DMS79 treated with DMSO at 0.1 percent for 48 hours (cell line): ENCODE data around the gene EPOP.
A peak's percentile ranks its signal among the peaks of the same experiment; 100 is the strongest.

Experiments
- DNase-seq: peaks from one replicate; lab custom pipeline; 2025; lab: John Stamatoyannopoulos, UW

The EPOP gene

DNA sequence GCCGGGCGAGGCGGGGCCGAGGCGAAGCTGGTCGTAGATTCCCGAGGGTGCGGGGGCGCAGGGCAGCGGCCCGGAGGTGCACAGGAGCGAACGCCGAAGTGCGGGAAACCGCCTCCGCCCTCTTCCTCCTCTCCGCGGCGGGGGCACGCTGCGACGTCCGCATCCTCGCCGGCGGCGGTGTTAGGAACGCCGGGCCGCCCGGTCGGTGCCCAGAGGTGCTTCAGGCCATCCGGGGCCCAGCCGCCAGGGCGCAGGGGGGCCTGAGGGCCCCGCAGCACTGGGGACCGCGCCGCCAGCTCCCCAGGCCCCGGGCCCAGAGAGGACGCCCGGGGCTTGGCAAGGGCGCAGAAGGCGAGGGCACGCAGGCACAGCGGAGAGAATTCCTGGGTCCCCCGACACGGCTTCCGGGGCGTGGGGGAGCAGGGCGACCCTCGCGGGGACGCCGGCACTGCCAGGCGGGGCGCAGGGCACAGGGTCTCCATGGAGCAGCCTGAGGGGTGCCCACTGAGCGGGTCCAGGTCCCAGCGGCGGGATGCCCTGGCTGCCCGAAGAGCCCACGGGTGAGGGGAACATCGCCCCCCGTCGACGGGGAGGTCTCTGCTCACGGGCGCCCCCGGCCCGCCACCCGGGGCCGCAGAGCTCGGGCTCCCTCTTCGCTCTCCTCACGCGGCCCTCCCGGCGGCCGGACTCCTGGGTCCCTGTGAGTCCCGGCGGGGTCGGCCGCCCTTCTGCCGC lies 576 bp downstream of the EPOP start:
- no peak for DNase-seq

DNA sequence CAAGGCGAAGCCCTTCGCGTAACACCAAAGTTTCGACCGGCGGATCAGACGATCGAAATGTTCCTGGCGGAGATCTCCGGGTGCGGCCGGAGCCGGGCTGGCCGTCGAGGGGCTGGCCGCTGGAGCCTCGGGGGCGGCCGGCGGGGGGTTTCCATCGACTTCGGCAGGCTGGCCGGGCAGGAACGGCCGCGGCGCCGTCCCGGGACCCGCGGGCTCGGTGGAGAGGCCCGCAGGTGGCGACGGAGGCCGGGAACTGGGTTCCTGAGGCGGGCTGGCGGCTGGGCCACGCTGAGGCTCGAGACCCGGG lies 1.1 kb downstream of the EPOP start:
- DNase-seq = no peak

GRCh38 chr17:38672788-38673706 lies 1.7 kb downstream of the EPOP start:
- DNase-seq = no peak

DNA sequence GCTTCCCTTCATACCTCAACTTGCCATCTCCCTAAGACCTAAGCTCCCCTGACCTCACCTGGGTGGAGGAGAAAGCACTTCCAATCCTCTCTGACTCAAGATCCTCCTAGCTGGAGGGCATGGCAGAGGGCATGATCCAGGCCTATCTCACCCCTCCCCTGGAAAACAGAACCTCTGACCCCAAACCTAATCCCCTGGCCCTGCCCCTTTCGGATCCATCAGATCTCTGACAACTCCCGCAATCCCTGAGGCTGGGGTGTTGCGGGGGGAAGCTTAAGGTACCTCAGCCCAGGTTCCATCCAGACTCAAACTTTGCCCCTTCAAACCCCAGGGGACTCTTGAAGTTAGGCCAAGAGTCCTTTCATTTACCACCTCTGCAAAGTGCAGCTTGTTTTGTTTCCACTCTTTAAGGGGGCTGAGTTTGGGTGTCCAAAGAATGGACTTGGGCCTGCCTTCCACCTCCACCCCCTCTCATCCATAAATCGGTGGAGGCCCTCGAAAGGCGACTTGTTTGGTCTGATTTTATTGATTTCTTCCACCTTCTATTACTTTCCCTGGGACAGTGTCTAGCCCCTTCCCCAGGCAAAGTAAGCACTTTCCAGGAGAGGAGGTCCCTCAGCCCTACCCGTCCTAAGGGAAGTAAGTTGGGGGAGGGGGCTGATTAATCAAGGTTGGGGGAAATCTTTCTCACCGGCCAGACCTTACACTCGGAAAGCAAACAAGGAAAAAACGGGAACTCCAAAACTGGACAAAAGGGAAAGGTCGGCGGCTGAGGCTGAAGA lies 2.6 kb downstream of the EPOP start:
- DNase-seq = no peak

- no peak for DNase-seq
Measured at GRCh38 chr17:38669520-38669919, 5.2 kb downstream of the EPOP start.

DNA sequence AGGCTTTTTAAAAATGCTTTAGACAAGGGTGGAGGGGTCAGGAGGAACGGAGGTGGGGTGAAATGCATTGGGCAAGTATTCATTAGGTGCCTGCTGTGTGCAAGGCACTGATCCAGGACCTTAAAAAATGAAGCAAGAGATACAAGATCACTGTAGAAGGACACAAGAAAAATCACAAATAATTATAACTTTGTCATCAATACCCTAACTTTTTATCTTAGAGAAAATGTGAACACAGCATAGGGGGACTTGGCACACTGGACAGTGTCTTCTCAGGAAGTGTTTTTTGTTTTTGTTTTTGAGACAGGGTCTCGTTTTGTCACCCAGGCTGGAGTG lies 7.0 kb downstream of the EPOP start:
- DNase-seq = no peak

- peak; percentile 61 for DNase-seq
Measured at GRCh38 chr17:38667099-38667786, 7.5 kb downstream of the EPOP start.

DNA sequence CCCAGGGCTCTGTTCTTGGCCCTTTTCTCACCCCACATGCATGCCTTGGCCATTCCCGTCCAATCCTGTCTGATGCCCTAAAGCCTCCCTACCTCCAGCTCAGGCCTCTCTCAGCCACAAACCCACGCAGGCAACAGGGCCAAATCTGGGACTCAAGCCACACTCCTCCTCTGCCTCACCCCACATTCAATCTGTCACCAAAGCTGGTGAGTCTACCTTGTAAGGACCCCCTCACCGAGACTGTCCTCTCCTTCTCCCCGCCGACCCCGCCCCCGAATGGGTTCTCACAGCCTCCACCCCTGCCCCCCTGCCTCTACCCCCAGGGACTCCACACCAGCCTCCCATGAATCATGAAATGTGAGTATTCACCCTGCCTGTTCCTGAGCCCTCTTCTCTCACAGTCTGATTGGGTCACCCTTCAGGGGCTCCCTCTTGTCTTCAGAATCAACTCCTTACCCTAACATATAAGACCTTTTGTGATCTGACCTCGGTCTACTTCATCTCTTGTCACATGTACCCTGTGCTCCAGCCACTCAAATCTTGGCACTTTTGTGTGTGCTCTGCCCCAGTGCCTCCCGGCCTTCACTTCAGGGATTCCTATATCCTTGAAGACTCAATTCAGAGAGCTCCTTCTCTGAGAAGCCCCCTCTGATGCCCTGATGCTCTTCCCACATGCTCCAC lies 10.7 kb downstream of the EPOP start:
- DNase-seq = no peak

- DNase-seq = peak; percentile 72
Measured at GRCh38 chr17:38663125-38663751, 11.5 kb downstream of the EPOP start.

GRCh38 chr17:38660097-38661025 lies 14.4 kb downstream of the EPOP start:
- DNase-seq = peak; percentile 24

DNA sequence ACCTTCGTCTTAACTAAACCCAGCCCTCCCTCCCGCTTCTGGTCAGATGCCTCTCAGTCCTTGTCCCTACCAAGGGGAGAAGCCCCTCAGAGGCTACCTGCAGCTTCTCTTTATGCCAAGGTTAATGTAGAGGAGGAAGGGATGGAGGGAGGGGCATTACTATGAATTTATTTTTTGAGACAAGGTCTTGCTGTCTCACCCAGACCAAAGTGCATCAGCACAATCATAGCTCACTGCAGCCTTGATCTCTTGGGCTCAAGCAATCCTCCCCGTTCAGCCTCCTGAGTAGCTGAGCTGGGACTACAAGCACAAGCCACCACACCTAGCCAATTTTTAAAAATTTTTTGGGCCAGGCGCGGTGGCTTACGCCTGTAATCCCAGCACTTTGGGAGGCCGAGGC lies 15.3 kb downstream of the EPOP start:
- DNase-seq = no peak

DNA sequence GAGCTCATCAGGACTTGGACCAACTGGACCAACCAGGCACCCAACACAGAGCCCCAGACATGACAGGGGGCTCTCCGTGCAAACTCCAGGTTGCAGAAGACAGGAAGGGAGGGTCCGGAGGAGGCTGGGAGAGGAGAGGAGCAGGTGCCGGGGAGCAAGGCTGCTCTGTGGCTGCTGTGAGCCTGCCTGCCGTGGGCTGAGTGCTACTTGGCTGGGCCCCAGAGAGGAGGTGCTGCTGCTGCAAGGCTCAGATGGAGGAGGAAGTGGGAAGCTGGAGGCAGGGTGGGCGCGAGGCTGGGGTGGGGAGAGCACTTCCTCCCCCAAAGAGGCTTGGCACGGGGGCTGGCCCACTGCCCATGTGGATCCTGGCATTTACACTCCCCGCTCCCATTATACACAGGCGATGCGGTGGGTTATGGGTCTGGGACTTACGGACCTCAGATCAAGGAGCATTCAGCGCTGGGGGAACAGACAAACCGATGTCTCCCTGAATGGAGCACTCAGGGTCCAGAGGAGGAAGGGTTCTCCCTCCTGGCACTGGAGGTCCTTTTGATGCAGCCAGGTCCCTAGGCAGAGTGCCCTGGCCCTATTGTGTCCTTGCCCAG lies 15.9 kb downstream of the EPOP start:
- peak; percentile 33 for DNase-seq

GRCh38 chr17:38657824-38658740 lies 16.7 kb downstream of the EPOP start:
- DNase-seq = no peak

- no peak for DNase-seq
Measured at GRCh38 chr17:38656959-38657823, 17.6 kb downstream of the EPOP start.

DNA sequence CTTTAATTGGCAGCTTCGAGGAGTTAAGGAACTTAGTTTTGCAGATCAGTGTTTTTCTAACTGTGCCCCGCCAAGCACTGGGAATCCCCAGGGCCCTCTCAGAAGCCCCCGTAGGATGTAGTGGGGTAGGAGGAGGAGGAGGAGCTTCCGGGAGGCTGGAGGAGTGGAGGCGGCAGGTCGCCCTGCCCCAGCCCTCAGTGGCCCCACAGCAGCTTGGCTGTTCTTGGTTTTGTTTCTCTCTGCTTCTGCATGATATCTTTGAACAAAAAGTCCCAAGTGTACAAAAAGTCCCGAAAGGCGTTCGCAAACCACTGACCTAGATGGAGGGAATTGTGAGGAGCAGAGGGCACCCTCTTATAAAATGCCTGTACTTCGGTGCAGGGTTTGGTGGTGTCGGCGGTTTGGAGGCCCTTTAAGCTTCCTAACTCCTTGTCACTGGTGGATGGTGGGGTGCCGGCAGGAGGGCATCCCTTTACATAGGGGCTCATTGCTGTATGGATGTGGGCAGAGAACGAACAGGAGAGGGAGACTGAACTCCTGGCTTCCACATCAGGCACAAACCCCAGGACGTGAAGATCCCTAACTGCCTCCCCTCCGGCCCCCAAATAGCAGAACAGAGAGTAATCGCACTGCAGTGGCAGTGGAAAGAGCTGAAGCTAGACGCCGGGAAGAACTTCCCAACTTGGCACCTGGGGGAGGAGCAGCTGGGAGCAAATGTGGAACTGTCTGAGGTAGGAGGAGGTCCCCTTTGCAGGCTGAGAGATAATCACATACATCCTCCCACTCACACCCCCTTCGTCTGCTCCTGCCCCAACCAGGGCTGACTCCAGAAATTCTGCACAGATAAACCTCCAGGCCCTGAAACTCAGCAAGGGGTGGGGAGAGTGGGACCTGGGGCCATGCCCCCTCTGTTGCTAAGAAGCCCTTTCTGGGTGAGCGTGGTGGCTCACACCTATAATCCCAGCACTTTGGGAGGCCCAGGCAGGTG lies 20.1 kb downstream of the EPOP start:
- no peak for DNase-seq

DNA sequence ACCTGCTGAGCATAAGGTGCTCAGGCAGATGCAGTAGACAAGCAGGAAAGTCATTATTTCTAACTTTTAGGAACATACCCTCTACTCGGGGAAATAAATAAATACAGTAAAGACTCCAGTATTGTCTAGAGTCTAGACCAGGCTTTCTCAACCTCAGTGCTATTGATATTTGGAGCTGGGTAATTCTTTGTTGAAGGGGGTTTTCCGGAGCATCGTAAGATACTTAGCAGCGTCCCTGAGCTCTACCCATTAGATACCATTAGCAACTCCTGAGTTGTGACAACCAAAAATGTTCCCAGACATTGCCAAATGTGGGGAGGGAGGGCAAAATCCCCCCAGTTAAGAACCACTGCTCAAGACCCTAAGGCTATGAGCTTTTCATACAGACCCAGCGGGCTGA lies 21.1 kb downstream of the EPOP start:
- DNase-seq = no peak
